Type B pancreatic cell (in vitro differentiated cells): Measurements from ENCODE around the gene BCL11B. TPM values are rescaled to one million over a fixed set of nuclear protein-coding genes. Genes with fewer than 3 reads are reported as not detected.
A peak's percentile ranks its signal among the peaks of the same experiment; 100 is the strongest.

ENCODE experiments used
- DNase-seq: peaks from one replicate; pipeline ENCODE4 v3.0.0; 2021; ENCODE audit warnings: mixed read lengths; ENCODE audit not compliant: unreplicated experiment; ENCODE audit errors: extremely low spot score
- H3K27ac Mint-ChIP-seq: 2 replicates; pipeline ENCODE4 v1.8.0; 2021; ENCODE audit warnings: mild to moderate bottlenecking, mixed read lengths
- H3K27me3 Mint-ChIP-seq: 2 replicates; pipeline ENCODE4 v1.8.0; 2021; ENCODE audit warnings: mixed read lengths
- H3K36me3 Mint-ChIP-seq: 2 replicates; pipeline ENCODE4 v1.8.0; 2021; ENCODE audit warnings: mixed read lengths
- H3K4me1 Mint-ChIP-seq: one replicate; pipeline ENCODE4 v1.8.0; 2021; ENCODE audit warnings: mixed read lengths; ENCODE audit not compliant: unreplicated experiment
- H3K4me3 Mint-ChIP-seq: 2 replicates; pipeline ENCODE4 v1.8.0; 2021; ENCODE audit warnings: mild to moderate bottlenecking, mixed read lengths
- H3K9me3 Mint-ChIP-seq: 2 replicates; pipeline ENCODE4 v1.8.0; 2021; ENCODE audit warnings: mixed read lengths
- total RNA-seq: library from RNA; stranded (reverse); gene quantifications from 2 replicates; pipeline ENCODE4 v1.2.1, GENCODE V29; 2021; ENCODE audit warnings: low replicate concordance
- TF ChIP-seq, protein P1 (sequence below): fragments of 200-600 bp; sonication (generic); conservative IDR thresholded peaks from 2 replicates; pipeline ENCODE4 v1.5.0; 2021; ENCODE audit warnings: antibody characterized with exemption, mild to moderate bottlenecking

The BCL11B gene
- total RNA-seq, 1 donor from 2014 or later, result 11.4 TPM

DNA sequence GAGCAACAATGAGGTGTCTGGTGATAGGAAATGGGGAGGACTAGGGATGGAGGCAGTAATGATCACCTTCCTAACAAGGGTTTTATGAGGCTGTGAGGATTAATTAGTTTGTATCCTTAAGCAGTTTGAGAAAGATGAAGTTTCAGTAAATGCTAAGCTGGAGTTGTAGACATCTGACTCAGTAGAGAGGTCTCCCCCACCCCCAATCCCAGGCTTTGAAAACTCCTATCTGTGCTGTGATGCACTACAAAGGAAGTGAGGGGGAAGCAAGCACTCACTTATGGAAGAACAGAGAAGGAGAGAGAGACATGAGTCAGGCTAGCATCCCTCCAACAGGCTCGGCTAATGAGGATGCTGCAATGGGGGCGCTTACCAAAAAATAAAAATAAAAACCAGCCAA is 5.5 kb upstream of the BCL11B start:
- peaks cover 73% of the 10 kb centered on the region for H3K27me3 Mint-ChIP-seq
- DNase-seq, result no peak
- no peaks in the 10 kb centered on the region for H3K9me3 Mint-ChIP-seq
- H3K36me3 Mint-ChIP-seq, result no peaks in the 10 kb centered on the region
- no peak overlapping the region for H3K4me3 Mint-ChIP-seq
- H3K4me1 Mint-ChIP-seq, result peaks cover 14% of the 10 kb centered on the region
- TF ChIP-seq, protein P1, sequence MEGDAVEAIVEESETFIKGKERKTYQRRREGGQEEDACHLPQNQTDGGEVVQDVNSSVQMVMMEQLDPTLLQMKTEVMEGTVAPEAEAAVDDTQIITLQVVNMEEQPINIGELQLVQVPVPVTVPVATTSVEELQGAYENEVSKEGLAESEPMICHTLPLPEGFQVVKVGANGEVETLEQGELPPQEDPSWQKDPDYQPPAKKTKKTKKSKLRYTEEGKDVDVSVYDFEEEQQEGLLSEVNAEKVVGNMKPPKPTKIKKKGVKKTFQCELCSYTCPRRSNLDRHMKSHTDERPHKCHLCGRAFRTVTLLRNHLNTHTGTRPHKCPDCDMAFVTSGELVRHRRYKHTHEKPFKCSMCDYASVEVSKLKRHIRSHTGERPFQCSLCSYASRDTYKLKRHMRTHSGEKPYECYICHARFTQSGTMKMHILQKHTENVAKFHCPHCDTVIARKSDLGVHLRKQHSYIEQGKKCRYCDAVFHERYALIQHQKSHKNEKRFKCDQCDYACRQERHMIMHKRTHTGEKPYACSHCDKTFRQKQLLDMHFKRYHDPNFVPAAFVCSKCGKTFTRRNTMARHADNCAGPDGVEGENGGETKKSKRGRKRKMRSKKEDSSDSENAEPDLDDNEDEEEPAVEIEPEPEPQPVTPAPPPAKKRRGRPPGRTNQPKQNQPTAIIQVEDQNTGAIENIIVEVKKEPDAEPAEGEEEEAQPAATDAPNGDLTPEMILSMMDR, result no peak
- no peak overlapping the region for H3K27ac Mint-ChIP-seq

DNA sequence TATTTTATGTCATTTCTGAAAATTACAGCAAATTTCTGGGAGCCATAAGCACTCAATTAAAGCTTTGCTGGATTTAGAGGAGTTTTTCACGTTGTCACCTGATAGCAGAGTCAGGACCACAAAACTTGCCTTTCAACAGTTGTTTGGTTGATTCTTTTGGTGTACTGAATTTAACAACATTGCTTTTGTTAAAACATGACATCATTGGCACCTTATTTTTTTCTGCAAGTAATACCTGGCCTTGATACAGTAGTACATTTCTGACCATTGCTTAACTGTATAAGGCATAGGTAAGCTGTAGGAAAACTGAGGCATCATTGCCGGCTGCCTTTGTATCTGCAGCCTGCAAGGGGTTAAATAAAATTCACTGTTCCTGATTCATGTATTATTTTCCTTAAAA is 4.5 kb upstream of the BCL11B start:
- Mint-ChIP-seq H3K27ac (no peak overlapping the region), H3K36me3 (no peaks in the 10 kb centered on the region), H3K27me3 (peaks cover 79% of the 10 kb centered on the region), H3K4me1 (peaks cover 20% of the 10 kb centered on the region), H3K9me3 (no peaks in the 10 kb centered on the region), H3K4me3 (no peak overlapping the region)
- DNase-seq, result no peak
- TF ChIP-seq, protein P1, result no peak

DNA sequence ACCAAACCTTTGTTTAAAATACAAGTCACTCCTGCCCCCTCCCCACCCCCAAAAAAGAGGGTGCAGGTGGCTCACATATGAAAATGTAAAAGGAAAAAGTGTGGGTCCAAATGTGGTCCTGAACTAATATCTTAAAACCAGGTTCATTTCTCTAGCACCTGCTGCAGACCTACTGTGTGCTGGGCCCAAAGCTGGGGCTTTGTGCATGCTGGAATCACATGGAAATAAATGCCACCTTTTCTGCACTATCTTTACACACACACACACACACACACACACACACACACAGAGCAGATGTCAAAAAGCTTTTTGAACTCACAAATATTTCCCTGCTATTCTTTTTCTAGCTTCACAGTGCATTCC is 3.2 kb upstream of the BCL11B start:
- Mint-ChIP-seq H3K4me1 (peaks cover 20% of the 10 kb centered on the region), H3K9me3 (no peaks in the 10 kb centered on the region), H3K27me3 (peaks cover 72% of the 10 kb centered on the region), H3K4me3 (peak overlapping the region; percentile 94), H3K36me3 (no peaks in the 10 kb centered on the region), H3K27ac (no peak overlapping the region)
- no peak for DNase-seq
- TF ChIP-seq, protein P1, result no peak

DNA sequence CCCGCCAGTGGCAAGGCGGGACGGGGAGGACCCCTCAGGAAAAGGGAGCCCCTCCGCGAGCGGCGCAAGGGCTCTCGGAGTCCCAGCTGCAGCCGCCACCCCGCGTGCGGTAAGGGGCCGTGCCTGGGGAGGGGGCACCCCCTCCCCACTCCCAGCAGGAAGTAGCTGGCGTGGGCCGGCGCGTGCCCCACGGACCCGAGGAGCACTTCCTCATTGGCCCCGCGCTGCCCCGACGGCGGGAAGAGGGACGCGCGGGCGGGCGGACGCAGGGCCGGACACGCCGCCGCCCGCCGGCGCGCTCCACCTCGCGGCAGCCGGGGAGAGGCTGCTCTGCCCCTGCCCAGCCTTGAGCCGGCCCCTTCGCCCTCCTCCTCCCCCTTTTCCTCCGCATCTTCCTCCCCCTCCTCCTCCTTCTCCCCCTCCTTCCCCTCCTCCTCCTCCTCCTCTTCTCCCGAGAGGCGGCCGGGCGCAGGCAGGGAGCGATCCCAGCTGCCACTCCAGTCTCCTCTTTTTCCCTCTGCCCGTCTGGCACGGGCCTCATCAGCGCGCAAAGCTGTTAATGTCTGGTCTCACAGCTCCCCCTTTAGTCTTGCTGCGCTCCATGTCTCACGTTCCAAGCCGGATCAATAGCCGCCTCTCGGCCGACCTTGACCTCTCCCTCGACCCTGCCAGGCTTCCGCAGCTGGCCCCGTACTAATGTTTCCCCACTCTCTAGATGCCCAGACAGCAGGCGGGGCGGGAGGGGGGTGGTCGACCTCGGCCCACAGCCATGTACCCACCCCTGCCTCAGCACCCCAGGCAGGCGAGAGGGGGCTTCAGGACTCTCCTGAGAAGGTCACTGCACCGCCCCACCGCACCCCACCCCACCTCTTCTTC is 2.6 kb upstream of the BCL11B start:
- Mint-ChIP-seq H3K9me3 (no peaks in the 10 kb centered on the region), H3K4me3 (peak overlapping the region; percentile 94), H3K36me3 (no peaks in the 10 kb centered on the region), H3K27me3 (peaks cover 69% of the 10 kb centered on the region), H3K4me1 (peaks cover 20% of the 10 kb centered on the region), H3K27ac (peak overlapping the region; percentile 86)
- peak; percentile 89 for DNase-seq
- TF ChIP-seq, protein P1, result peak; percentile 72

DNA sequence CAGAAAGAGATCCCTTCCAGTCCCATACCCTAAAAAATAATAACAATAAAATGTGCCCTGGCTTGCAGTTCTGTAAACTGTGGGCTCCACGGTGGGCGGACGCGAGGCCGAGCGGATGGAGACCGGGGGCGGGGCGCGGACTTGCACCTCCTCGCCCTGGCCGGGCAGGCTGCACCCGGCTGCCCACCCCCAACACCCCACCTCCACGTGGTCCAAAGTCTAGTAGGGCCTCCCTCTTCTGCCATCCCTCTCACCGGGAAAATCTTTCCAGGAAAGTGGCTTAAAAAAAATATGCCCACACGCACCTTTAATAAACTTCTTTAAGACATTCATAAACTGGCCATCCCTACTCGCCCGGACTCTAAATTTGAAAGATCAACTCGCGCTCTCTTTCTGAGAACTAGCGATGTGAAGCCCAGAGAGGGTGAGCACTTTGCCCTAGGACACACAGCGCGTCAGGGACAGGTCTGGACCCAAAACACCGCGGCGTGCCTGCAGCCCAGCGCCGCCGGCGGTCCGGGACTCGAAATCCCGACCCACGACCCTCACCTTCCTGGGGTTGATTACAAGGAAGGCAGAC is 1.9 kb upstream of the BCL11B start:
- no peaks in the 10 kb centered on the region for H3K36me3 Mint-ChIP-seq
- no peaks in the 10 kb centered on the region for H3K9me3 Mint-ChIP-seq
- peak; percentile 68 for DNase-seq
- H3K4me3 Mint-ChIP-seq, result peak overlapping the region; percentile 82
- peak overlapping the region; percentile 59 for H3K27ac Mint-ChIP-seq
- H3K27me3 Mint-ChIP-seq, result peaks cover 70% of the 10 kb centered on the region
- TF ChIP-seq, protein P1, result no peak
- peaks cover 24% of the 10 kb centered on the region for H3K4me1 Mint-ChIP-seq
